IMR-90 (cell line): ENCODE data around the gene TCF4. TPM values are rescaled to one million over a fixed set of nuclear protein-coding genes. Genes with fewer than 3 reads are reported as not detected.

Experiments
- ATAC-seq: fragments of 200-7000 bp; cut with Tn5 transposase; 2 replicates; pipeline ENCODE4 v1.9.1; 2020; ENCODE audit warnings: low read depth, mild to moderate bottlenecking, moderate library complexity
- BruUV-seq: library from RNA; stranded (reverse); fragments of 400-500 nt; replicated peaks from 2 replicates; lab custom pipeline; 2021; lab: Mats Ljungman, UMichigan
- CTCF ChIA-PET: fragments of 300-600 bp; formaldehyde crosslinking; extraction: SDS; loops from one replicate; lab custom pipeline; 2021; ENCODE audit warnings: antibody characterized with exemption; lab: Yijun Ruan, JAX
- POLR2A ChIA-PET: fragments of 300-600 bp; sonication (Branson Sonifier 250); formaldehyde crosslinking; loops from one replicate; lab custom pipeline; 2022; ENCODE audit warnings: antibody characterized with exemption; ENCODE audit not compliant: unreplicated experiment; lab: Charles Lee
- DNase-seq: peaks from one replicate; pipeline ENCODE4 v3.0.0; 2013
- H2AFZ ChIP-seq: replicated peaks from 2 replicates; pipeline ENCODE3; 2013; ENCODE audit warnings: low read length, mild to moderate bottlenecking; ENCODE audit not compliant: poor library complexity
- H2AK5ac ChIP-seq: 2 replicates; pipeline ENCODE4 v1.6.1; 2013; ENCODE audit warnings: low read depth, low read length, inconsistent platforms
- H2AK9ac ChIP-seq: replicated peaks from 2 replicates; pipeline ENCODE3; 2013; ENCODE audit warnings: mild to moderate bottlenecking, low read depth, low read length, moderate library complexity; ENCODE audit not compliant: poor library complexity
- H2BK120ac ChIP-seq: 2 replicates; pipeline ENCODE4 v1.6.1; 2013; ENCODE audit warnings: low read depth, low read length, inconsistent platforms
- H2BK15ac ChIP-seq: 3 replicates; pipeline ENCODE4 v1.6.1; 2013; ENCODE audit warnings: low read depth, low read length, inconsistent platforms
- H2BK20ac ChIP-seq: 2 replicates; pipeline ENCODE4 v1.6.1; 2013; ENCODE audit warnings: low read depth, mild to moderate bottlenecking, inconsistent platforms, low read length, moderate library complexity
- H2BK5ac ChIP-seq: 2 replicates; pipeline ENCODE4 v1.6.1; 2013; ENCODE audit warnings: mild to moderate bottlenecking, low read depth, low read length, inconsistent platforms; ENCODE audit not compliant: poor library complexity, severe bottlenecking
- H3K14ac ChIP-seq: replicated peaks from 2 replicates; pipeline ENCODE4 v1.6.1; 2013; ENCODE audit warnings: low read depth, low read length, inconsistent platforms
- H3K18ac ChIP-seq: 2 replicates; pipeline ENCODE4 v1.6.1; 2013; ENCODE audit warnings: low read depth, low read length, control low read depth
- H3K23ac ChIP-seq: 2 replicates; pipeline ENCODE4 v1.6.1; 2013; ENCODE audit warnings: low read depth, low read length, inconsistent platforms
- H3K27ac ChIP-seq: 2 replicates; pipeline ENCODE4 v1.5.1; 2013; ENCODE audit warnings: mild to moderate bottlenecking, control low read depth, low read length; ENCODE audit not compliant: insufficient read depth
- H3K27me3 ChIP-seq: 2 replicates; pipeline ENCODE4 v1.6.1; 2013; ENCODE audit warnings: low read length; ENCODE audit not compliant: control insufficient read depth, insufficient read depth
- H3K36me3 ChIP-seq: 2 replicates; pipeline ENCODE4 v1.6.1; 2013; ENCODE audit warnings: low read length, mixed read lengths; ENCODE audit not compliant: control insufficient read depth, insufficient read depth
- H3K4ac ChIP-seq: 2 replicates; pipeline ENCODE4 v1.6.1; 2013; ENCODE audit warnings: low read depth, low read length, inconsistent platforms
- H3K4me1 ChIP-seq: 2 replicates; pipeline ENCODE4 v1.6.1; 2013; ENCODE audit warnings: low read length, mixed read lengths; ENCODE audit not compliant: control insufficient read depth, insufficient read depth
- H3K4me2 ChIP-seq: 2 replicates; pipeline ENCODE4 v1.6.1; 2013; ENCODE audit warnings: low read depth, mild to moderate bottlenecking, control low read depth, low read length, moderate library complexity
- H3K4me3 ChIP-seq: 2 replicates; pipeline ENCODE4 v1.5.1; 2013; ENCODE audit warnings: low read depth, mild to moderate bottlenecking, control low read depth, low read length, moderate library complexity; ENCODE audit not compliant: insufficient read depth
- H3K56ac ChIP-seq: 2 replicates; pipeline ENCODE4 v1.6.1; 2013; ENCODE audit warnings: low read length, inconsistent platforms; ENCODE audit not compliant: insufficient read depth; ENCODE audit errors: extremely low read depth
- H3K79me1 ChIP-seq, 2 experiments: 2 replicates each; pipeline ENCODE4 v1.6.1; 2013; ENCODE audit warnings: low read length in 2 of 2, inconsistent platforms in 1 of 2, low read depth in 1 of 2
- H3K9ac ChIP-seq: 2 replicates; pipeline ENCODE4 v1.6.1; 2013; ENCODE audit warnings: low read depth, low read length, control low read depth
- H3K9me1 ChIP-seq: 2 replicates; pipeline ENCODE4 v1.6.1; 2013; ENCODE audit warnings: low read length, inconsistent platforms; ENCODE audit not compliant: insufficient read depth
- H3K9me3 ChIP-seq: 2 replicates; pipeline ENCODE4 v1.6.1; 2013; ENCODE audit warnings: low read length; ENCODE audit not compliant: control insufficient read depth, insufficient read depth
- H4K20me1 ChIP-seq: 2 replicates; pipeline ENCODE4 v1.6.1; 2013; ENCODE audit warnings: low read length, inconsistent platforms; ENCODE audit not compliant: insufficient read depth
- H4K5ac ChIP-seq: 2 replicates; pipeline ENCODE4 v1.6.1; 2013; ENCODE audit warnings: mild to moderate bottlenecking, low read depth, low read length, control low read depth
- H4K8ac ChIP-seq, 2 experiments: 2 replicates each; pipeline ENCODE4 v1.6.1; 2013; ENCODE audit warnings: low read depth in 2 of 2, low read length in 2 of 2, control low read depth in 1 of 2, inconsistent platforms in 1 of 2
- H4K91ac ChIP-seq: 2 replicates; pipeline ENCODE4 v1.6.1; 2013; ENCODE audit warnings: low read depth, low read length, inconsistent platforms; ENCODE audit not compliant: insufficient read depth
- BHLHE40 ChIP-seq: fragments of 150-350 bp; IDR thresholded peaks from 2 replicates; pipeline ENCODE4 v1.6.1; 2016; ENCODE audit warnings: mild to moderate bottlenecking, low read depth, low read length
- CTCF ChIP-seq: conservative IDR thresholded peaks from 2 replicates; pipeline ENCODE4 v1.5.1; 2012; ENCODE audit warnings: mild to moderate bottlenecking, low read depth, low read length, improper control_type of control experiment
- ELK1 ChIP-seq: fragments of 150-350 bp; IDR thresholded peaks from 2 replicates; pipeline ENCODE4 v1.6.1; 2016; ENCODE audit warnings: low read depth, mild to moderate bottlenecking, low read length, moderate library complexity, borderline replicate concordance
- RCOR1 ChIP-seq: IDR thresholded peaks from 2 replicates; pipeline ENCODE4 v1.6.1; 2012; ENCODE audit warnings: mild to moderate bottlenecking, low read length, improper control_type of control experiment; ENCODE audit not compliant: insufficient replicate concordance
- dilution Hi-C: fragments of 300-500 bp; cut with HindIII; formaldehyde crosslinking; loops from one replicate; pipeline ENCODE4 v1.14.3; 2018; ENCODE audit warnings: low sequenced_read_pairs; ENCODE audit not compliant: unreplicated experiment
- in situ Hi-C: fragments of 300-500 bp; cut with MboI; formaldehyde crosslinking; loops from 3 replicates; pipeline ENCODE4 v1.14.3; 2019; ENCODE audit warnings: low sequenced_read_pairs, inconsistent platforms, mixed read lengths
- intact Hi-C: fragments of 100-400 bp; cut with micrococcal nuclease; formaldehyde crosslinking; loops from 2 replicates; pipeline ENCODE4 v1.10.0; 2022
- polyA plus RNA-seq, 3 experiments: library from polyadenylated mRNA; depleted of rRNA; stranded (reverse); fragments of >200 nt; gene quantifications; 2 replicates each; pipeline ENCODE4 v1.2.3, GENCODE V29; 2012; ENCODE audit warnings: low replicate concordance in 1 of 3
- total RNA-seq: library from RNA; depleted of rRNA; stranded (reverse); fragments of >200 nt; gene quantifications from 2 replicates; pipeline ENCODE4 v1.2.3, GENCODE V29; 2012

The TCF4 gene
- total and polyA plus RNA-seq, 2 of the 4 experiments (the other 2 are of a cell fraction): 30.0 to 87.1 TPM

- DNase-seq (peak; percentile 12), ATAC-seq (no peak)
- Histone ChIP-seq H3K9me1 (no peaks in the 10 kb centered on the region), H3K4me2 (no peak overlapping the region), H3K27ac (no peak overlapping the region), H2AK5ac (no peak overlapping the region), H3K4me1 (no peaks in the 10 kb centered on the region), H3K23ac (no peak overlapping the region), H3K36me3 (no peaks in the 10 kb centered on the region), H3K4ac (no peak overlapping the region), H4K20me1 (no peaks in the 10 kb centered on the region), H2BK15ac (no peak overlapping the region), H2BK120ac (no peak overlapping the region), H3K4me3 (no peak overlapping the region), H3K79me1 (no peaks in the 10 kb centered on the region), H2BK5ac (no peak overlapping the region), H3K14ac (no peak overlapping the region), H3K18ac (no peak overlapping the region), H4K8ac (no peak overlapping the region), H3K9me3 (0 out of 2 replicates have a peak, but pooled peaks cover 2% of the 10 kb centered on the region), H2AK9ac (no peak overlapping the region), H4K5ac (no peak overlapping the region), H3K27me3 (peaks cover 10% of the 10 kb centered on the region), H3K56ac (no peak overlapping the region), H2BK20ac (no peak overlapping the region), H3K9ac (no peak overlapping the region), H2AFZ (no peak overlapping the region), H4K91ac (no peak overlapping the region)
- no TSS peak for BruUV-seq
- intact Hi-C loops (no loop called here), in situ Hi-C loops (no loop called here), dilution Hi-C loops (no loop called here)
- ChIA-PET POLR2A (no interaction called here), CTCF (no interaction called here)
- TF ChIP-seq ELK1: no peak
- no peak for TF ChIP-seq CTCF
- TF ChIP-seq BHLHE40: no peak
- no peak for TF ChIP-seq RCOR1
Observed at GRCh38 chr18:55179835-55180234, 408.2 kb downstream of the TCF4 start.
